ENCODE measurements around the gene SPAG17.

GRCh38 chr1:117904485-117904884, 280.5 kb downstream of the SPAG17 start:
- TF ChIP-seq CTCF (conservative IDR thresholded peaks at IDR 0.05; ENCODE audit: low read depth in 2 of 2): no peak
- no peak for TF ChIP-seq EZH2 (IDR thresholded peaks at IDR 0.05; ENCODE audit: low read depth, unreplicated experiment)
- TF ChIP-seq CREB1 (CRISPR knock-in tag; IDR thresholded peaks at IDR 0.05; ENCODE audit: low read depth): no peak
- no peak for TF ChIP-seq POLR2AphosphoS5 (IDR thresholded peaks at IDR 0.05; ENCODE audit: low read depth)
- TF ChIP-seq REST (IDR thresholded peaks at IDR 0.05; ENCODE audit: unreplicated experiment): no peak
